HepG2 (cell line): Measurements from ENCODE around the gene COLEC12. TPM values are rescaled to one million over a fixed set of nuclear protein-coding genes. Genes with fewer than 3 reads are reported as not detected.

Experiments
- AHR ChIP-seq: IDR thresholded peaks from 2 replicates; pipeline ENCODE4 v1.6.1; 2018; ENCODE audit warnings: missing genetic modification reagents, missing compliant biosample characterization
- BRD4 ChIP-seq: sonication (generic); formaldehyde crosslinking; IDR thresholded peaks from 2 replicates; pipeline ENCODE4 v1.4.0; 2020; ENCODE audit warnings: missing genetic modification reagents
- EED ChIP-seq: sonication (generic); formaldehyde crosslinking; IDR thresholded peaks from 2 replicates; pipeline ENCODE4 v1.5.0; 2020; ENCODE audit warnings: mild to moderate bottlenecking, missing genetic modification reagents
- EZH2 ChIP-seq: conservative IDR thresholded peaks from 2 replicates; pipeline ENCODE4 v1.6.1; 2012; ENCODE audit warnings: mild to moderate bottlenecking, low read depth, low read length, moderate library complexity
- HNRNPK ChIP-seq: fragments of 200-400 bp; formaldehyde crosslinking; IDR thresholded peaks from 2 replicates; pipeline ENCODE4 v1.6.1; 2018; ENCODE audit warnings: low read length, low read depth, moderate library complexity, mild to moderate bottlenecking; ENCODE audit not compliant: poor library complexity, severe bottlenecking
- KDM5B ChIP-seq: sonication (generic); formaldehyde crosslinking; IDR thresholded peaks from 2 replicates; pipeline ENCODE4 v1.4.0; 2020; ENCODE audit warnings: missing genetic modification reagents, mild to moderate bottlenecking, borderline replicate concordance
- KLF11 ChIP-seq: IDR thresholded peaks from 2 replicates; pipeline ENCODE4 v1.6.1; 2016; ENCODE audit warnings: missing compliant biosample characterization
- MAFG ChIP-seq: sonication (generic); formaldehyde crosslinking; IDR thresholded peaks from 2 replicates; pipeline ENCODE4 v1.5.1; 2020; ENCODE audit warnings: mild to moderate bottlenecking, missing genetic modification reagents
- MAFK ChIP-seq, 2 experiments: IDR thresholded peaks in 1 of 2; conservative IDR thresholded peaks in 1 of 2; 2 replicates each; pipeline ENCODE4 v1.6.1; 2011; ENCODE audit warnings: improper control_type of control experiment in 2 of 2, low read length in 2 of 2
- MIXL1 ChIP-seq: IDR thresholded peaks from 2 replicates; pipeline ENCODE4 v1.6.1; 2016
- MYNN ChIP-seq: sonication (generic); formaldehyde crosslinking; IDR thresholded peaks from 2 replicates; pipeline ENCODE4 v1.4.0; 2020; ENCODE audit warnings: mild to moderate bottlenecking, low read depth, missing genetic modification reagents
- NR3C1 ChIP-seq: sonication (generic); formaldehyde crosslinking; IDR thresholded peaks from 2 replicates; pipeline ENCODE4 v1.4.0; 2020; ENCODE audit warnings: missing genetic modification reagents
- PAX8 ChIP-seq: sonication (generic); formaldehyde crosslinking; IDR thresholded peaks from 2 replicates; pipeline ENCODE4 v1.8.0; 2022; ENCODE audit warnings: mild to moderate bottlenecking, missing genetic modification reagents, borderline replicate concordance
- PLRG1 ChIP-seq: fragments of 450-650 bp; conservative IDR thresholded peaks from 2 replicates; pipeline ENCODE4 v1.6.1; 2016
- POLR2A ChIP-seq, 2 experiments: IDR thresholded peaks; 2 replicates each; pipeline ENCODE4 v1.6.1; 2011; ENCODE audit warnings: low read depth in 2 of 2, low read length in 2 of 2, mild to moderate bottlenecking in 1 of 2, moderate library complexity in 1 of 2; ENCODE audit not compliant: insufficient read depth in 1 of 2
- PTBP1 ChIP-seq: fragments of 200-400 bp; formaldehyde crosslinking; IDR thresholded peaks from 2 replicates; pipeline ENCODE4 v1.6.1; 2018; ENCODE audit warnings: low read length, low read depth; ENCODE audit not compliant: poor library complexity, severe bottlenecking
- SIN3B ChIP-seq: fragments of 150-350 bp; IDR thresholded peaks from 2 replicates; pipeline ENCODE4 v1.6.1; 2014; ENCODE audit warnings: low read length
- ZNF253 ChIP-seq: sonication (generic); formaldehyde crosslinking; IDR thresholded peaks from 2 replicates; pipeline ENCODE4 v1.8.0; 2022; ENCODE audit warnings: mild to moderate bottlenecking, missing genetic modification reagents, borderline replicate concordance
- ZNF331 ChIP-seq: sonication (generic); formaldehyde crosslinking; IDR thresholded peaks from 2 replicates; pipeline ENCODE4 v1.4.0; 2020; ENCODE audit warnings: missing genetic modification reagents
- ZNF546 ChIP-seq: sonication (generic); formaldehyde crosslinking; conservative IDR thresholded peaks from 2 replicates; pipeline ENCODE4 v1.8.1; 2023; ENCODE audit warnings: mild to moderate bottlenecking, missing genetic modification reagents
- ZNF792 ChIP-seq: IDR thresholded peaks from 2 replicates; pipeline ENCODE4 v1.6.1; 2016
- polyA plus RNA-seq, 8 experiments: library from polyadenylated mRNA; depleted of rRNA in 3 of 8; stranded (reverse) in 7 of 8; unstranded in 1 of 8; fragments of >200 nt; fragmentation: Illumina TruSeq in 4 of 8; extraction: Trizol in 4 of 8; gene quantifications; 2 replicates each; pipeline versions ENCODE4 v1.2.1 to v1.2.3, GENCODE V29; 2011 to 2016; ENCODE audit warnings: low read depth in 4 of 8, missing spikeins in 1 of 8, mixed read lengths in 1 of 8; ENCODE audit not compliant: insufficient read depth in 1 of 8
- total RNA-seq, 5 experiments: library from RNA; depleted of rRNA; stranded (reverse); fragments of >200 nt; fragmentation: Illumina TruSeq; extraction: Trizol; gene quantifications; 2 replicates each; pipeline ENCODE4 v1.2.3, GENCODE V29; 2016; ENCODE audit warnings: low read depth in 1 of 5
- TF ChIP-seq, protein P1 (sequence below): sonication (generic); formaldehyde crosslinking; IDR thresholded peaks from 2 replicates; pipeline ENCODE4 v1.4.0; 2020; ENCODE audit warnings: missing genetic modification reagents, borderline replicate concordance
- TF ChIP-seq, protein P2 (sequence below): IDR thresholded peaks from 2 replicates; pipeline ENCODE4 v1.4.0; 2020; ENCODE audit warnings: mild to moderate bottlenecking, missing genetic modification reagents
- TF ChIP-seq, protein P3 (sequence below): sonication (generic); formaldehyde crosslinking; IDR thresholded peaks from 2 replicates; pipeline ENCODE4 v1.4.0; 2020; ENCODE audit warnings: mild to moderate bottlenecking, missing genetic modification reagents

The COLEC12 gene
- total and polyA plus RNA-seq, 2 of the 13 experiments (the other 11 are each of a cell fraction or from before 2014, with no cell fraction given), result 0.02 to 0.11 TPM

GRCh38 chr18:267688-268552 lies 232.6 kb downstream of the COLEC12 start, which contains the start of gene THOC1 (continued):
- TF ChIP-seq EZH2 (no peak), POLR2A (IDR thresholded peaks at IDR 0.05; ENCODE audit: insufficient read depth in 1 of 2, low read depth in 2 of 2, low read length in 2 of 2) (peak; percentile 91; a peak in 3 of 4 replicates), ZNF253 (CRISPR knock-in tag) (0 out of 2 replicates have a peak, but pooled peaks have one; percentile 57), ZNF546 (no peak), MAFK (conservative IDR thresholded peaks at IDR 0.05 in 1 of 2, IDR thresholded peaks at IDR 0.05 in 1 of 2; ENCODE audit: low read length in 2 of 2) (0 out of 4 replicates have a peak, but pooled peaks of 1 of the 2 experiments have one; percentile 16), MIXL1 (CRISPR knock-in tag) (peak; percentile 47), SIN3B (peak; percentile 89; the same call in 1 of the 2 replicates), MAFG (CRISPR knock-in tag) (0 out of 2 replicates have a peak, but pooled peaks have one; percentile 65), MYNN (CRISPR knock-in tag) (0 out of 2 replicates have a peak, but pooled peaks have one; percentile 19), PTBP1 (no peak), BRD4 (CRISPR knock-in tag) (peak; percentile 92; the same call in 1 of the 2 replicates), HNRNPK (peak; percentile 22), PLRG1 (no peak), NR3C1 (CRISPR knock-in tag) (no peak), ZNF331 (CRISPR knock-in tag) (peak; percentile 83), ZNF792 (peak; percentile 82), AHR (CRISPR knock-in tag) (no peak), KDM5B (peak; percentile 88; the same call in 1 of the 2 replicates), KLF11 (peak; percentile 57; the same call in 1 of the 2 replicates), EED (CRISPR knock-in tag) (peak; percentile 95), PAX8 (CRISPR knock-in tag) (peak; percentile 79; the same call in 1 of the 2 replicates)
- TF ChIP-seq, protein P1, sequence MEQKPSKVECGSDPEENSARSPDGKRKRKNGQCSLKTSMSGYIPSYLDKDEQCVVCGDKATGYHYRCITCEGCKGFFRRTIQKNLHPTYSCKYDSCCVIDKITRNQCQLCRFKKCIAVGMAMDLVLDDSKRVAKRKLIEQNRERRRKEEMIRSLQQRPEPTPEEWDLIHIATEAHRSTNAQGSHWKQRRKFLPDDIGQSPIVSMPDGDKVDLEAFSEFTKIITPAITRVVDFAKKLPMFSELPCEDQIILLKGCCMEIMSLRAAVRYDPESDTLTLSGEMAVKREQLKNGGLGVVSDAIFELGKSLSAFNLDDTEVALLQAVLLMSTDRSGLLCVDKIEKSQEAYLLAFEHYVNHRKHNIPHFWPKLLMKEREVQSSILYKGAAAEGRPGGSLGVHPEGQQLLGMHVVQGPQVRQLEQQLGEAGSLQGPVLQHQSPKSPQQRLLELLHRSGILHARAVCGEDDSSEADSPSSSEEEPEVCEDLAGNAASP (CRISPR knock-in tag), result peak; percentile 73
- TF ChIP-seq, protein P2, sequence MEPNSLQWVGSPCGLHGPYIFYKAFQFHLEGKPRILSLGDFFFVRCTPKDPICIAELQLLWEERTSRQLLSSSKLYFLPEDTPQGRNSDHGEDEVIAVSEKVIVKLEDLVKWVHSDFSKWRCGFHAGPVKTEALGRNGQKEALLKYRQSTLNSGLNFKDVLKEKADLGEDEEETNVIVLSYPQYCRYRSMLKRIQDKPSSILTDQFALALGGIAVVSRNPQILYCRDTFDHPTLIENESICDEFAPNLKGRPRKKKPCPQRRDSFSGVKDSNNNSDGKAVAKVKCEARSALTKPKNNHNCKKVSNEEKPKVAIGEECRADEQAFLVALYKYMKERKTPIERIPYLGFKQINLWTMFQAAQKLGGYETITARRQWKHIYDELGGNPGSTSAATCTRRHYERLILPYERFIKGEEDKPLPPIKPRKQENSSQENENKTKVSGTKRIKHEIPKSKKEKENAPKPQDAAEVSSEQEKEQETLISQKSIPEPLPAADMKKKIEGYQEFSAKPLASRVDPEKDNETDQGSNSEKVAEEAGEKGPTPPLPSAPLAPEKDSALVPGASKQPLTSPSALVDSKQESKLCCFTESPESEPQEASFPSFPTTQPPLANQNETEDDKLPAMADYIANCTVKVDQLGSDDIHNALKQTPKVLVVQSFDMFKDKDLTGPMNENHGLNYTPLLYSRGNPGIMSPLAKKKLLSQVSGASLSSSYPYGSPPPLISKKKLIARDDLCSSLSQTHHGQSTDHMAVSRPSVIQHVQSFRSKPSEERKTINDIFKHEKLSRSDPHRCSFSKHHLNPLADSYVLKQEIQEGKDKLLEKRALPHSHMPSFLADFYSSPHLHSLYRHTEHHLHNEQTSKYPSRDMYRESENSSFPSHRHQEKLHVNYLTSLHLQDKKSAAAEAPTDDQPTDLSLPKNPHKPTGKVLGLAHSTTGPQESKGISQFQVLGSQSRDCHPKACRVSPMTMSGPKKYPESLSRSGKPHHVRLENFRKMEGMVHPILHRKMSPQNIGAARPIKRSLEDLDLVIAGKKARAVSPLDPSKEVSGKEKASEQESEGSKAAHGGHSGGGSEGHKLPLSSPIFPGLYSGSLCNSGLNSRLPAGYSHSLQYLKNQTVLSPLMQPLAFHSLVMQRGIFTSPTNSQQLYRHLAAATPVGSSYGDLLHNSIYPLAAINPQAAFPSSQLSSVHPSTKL (CRISPR knock-in tag), result peak; percentile 71
- TF ChIP-seq, protein P3, sequence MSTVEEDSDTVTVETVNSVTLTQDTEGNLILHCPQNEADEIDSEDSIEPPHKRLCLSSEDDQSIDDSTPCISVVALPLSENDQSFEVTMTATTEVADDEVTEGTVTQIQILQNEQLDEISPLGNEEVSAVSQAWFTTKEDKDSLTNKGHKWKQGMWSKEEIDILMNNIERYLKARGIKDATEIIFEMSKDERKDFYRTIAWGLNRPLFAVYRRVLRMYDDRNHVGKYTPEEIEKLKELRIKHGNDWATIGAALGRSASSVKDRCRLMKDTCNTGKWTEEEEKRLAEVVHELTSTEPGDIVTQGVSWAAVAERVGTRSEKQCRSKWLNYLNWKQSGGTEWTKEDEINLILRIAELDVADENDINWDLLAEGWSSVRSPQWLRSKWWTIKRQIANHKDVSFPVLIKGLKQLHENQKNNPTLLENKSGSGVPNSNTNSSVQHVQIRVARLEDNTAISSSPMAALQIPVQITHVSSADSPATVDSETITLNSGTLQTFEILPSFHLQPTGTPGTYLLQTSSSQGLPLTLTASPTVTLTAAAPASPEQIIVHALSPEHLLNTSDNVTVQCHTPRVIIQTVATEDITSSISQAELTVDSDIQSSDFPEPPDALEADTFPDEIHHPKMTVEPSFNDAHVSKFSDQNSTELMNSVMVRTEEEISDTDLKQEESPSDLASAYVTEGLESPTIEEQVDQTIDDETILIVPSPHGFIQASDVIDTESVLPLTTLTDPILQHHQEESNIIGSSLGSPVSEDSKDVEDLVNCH (CRISPR knock-in tag), result no peak
